Endothelial cell of umbilical vein (primary cell): ENCODE measurements around the gene PRDM7. TPM values are rescaled to one million over a fixed set of nuclear protein-coding genes. Genes with fewer than 3 reads are reported as not detected.
"Not testable (repeated sequence)": the region's sequence is repeated elsewhere in the genome, so short reads cannot be mapped to it uniquely, and the experiment has no call there.

ENCODE experiments used
- BruUV-seq: library from RNA; stranded (reverse); fragments of 400-500 nt; replicated peaks from 2 replicates; lab custom pipeline; 2021; lab: Mats Ljungman, UMichigan
- CTCF ChIA-PET: fragments of 300-600, 350-600 bp; sonication (Branson Sonifier 250); formaldehyde crosslinking; loops from one replicate; lab custom pipeline; 2021; ENCODE audit warnings: antibody characterized with exemption, inconsistent platforms; lab: Charles Lee
- POLR2A ChIA-PET: fragments of 300-600, 350-600 bp; sonication (Branson Sonifier 250); formaldehyde crosslinking; loops from one replicate; lab custom pipeline; 2021; ENCODE audit warnings: antibody characterized with exemption, inconsistent platforms; lab: Charles Lee
- DNase-seq: peaks from one replicate; pipeline ENCODE4 v3.0.0-alpha.2; 2011; ENCODE audit warnings: low read depth, low spot score
- FAIRE-seq: peaks from 2 replicates; lab custom pipeline; 2011; peaks lifted over from hg19 to GRCh38; lab: Jason Lieb, UNC
- H2AFZ ChIP-seq: 2 replicates; pipeline ENCODE4 v1.6.0; 2012; ENCODE audit warnings: low read depth, low read length, control low read depth, inconsistent platforms
- H3K27ac ChIP-seq: 2 replicates; pipeline ENCODE4 v1.5.1; 2011; ENCODE audit warnings: low read depth, mild to moderate bottlenecking, control low read depth, low read length, moderate library complexity; ENCODE audit not compliant: insufficient read depth
- H3K27me3 ChIP-seq, 2 experiments: 2 replicates each; pipeline versions ENCODE4 v1.6.0 to v1.6.1; 2011; ENCODE audit warnings: low read length in 2 of 2, mixed read lengths in 1 of 2; ENCODE audit not compliant: control insufficient read depth in 2 of 2, insufficient read depth in 2 of 2
- H3K36me3 ChIP-seq, 2 experiments: 2 replicates in 1 of 2; 3 replicates in 1 of 2; pipeline ENCODE4 v1.5.1; 2011; ENCODE audit warnings: low read length in 2 of 2, mild to moderate bottlenecking in 1 of 2, moderate library complexity in 1 of 2; ENCODE audit not compliant: control insufficient read depth in 2 of 2, insufficient read depth in 2 of 2; ENCODE audit errors: extremely low read depth in 1 of 2
- H3K4me1 ChIP-seq: 3 replicates; pipeline ENCODE4 v1.5.1; 2011; ENCODE audit warnings: mild to moderate bottlenecking, low read length; ENCODE audit not compliant: control insufficient read depth, insufficient read depth; ENCODE audit errors: extremely low read depth
- H3K4me2 ChIP-seq: 2 replicates; pipeline ENCODE4 v1.6.1; 2011; ENCODE audit warnings: low read length, control low read depth, mixed read lengths; ENCODE audit not compliant: insufficient read depth
- H3K4me3 ChIP-seq, 3 experiments: fragments of 200-600 bp in 1 of 3; sonication (generic), shearing (Covaris generic) in 1 of 3; replicated peaks in 1 of 3; 2 replicates each; pipeline ENCODE4 v1.5.1; 2011 to 2016; ENCODE audit warnings: control low read depth in 3 of 3, low read length in 3 of 3, mild to moderate bottlenecking in 2 of 3, inconsistent platforms in 1 of 3, low read depth in 1 of 3, moderate library complexity in 1 of 3; ENCODE audit not compliant: insufficient read depth in 1 of 3
- H3K79me2 ChIP-seq: 2 replicates; pipeline ENCODE4 v1.6.0; 2012; ENCODE audit warnings: low read length, inconsistent platforms; ENCODE audit not compliant: control insufficient read depth, insufficient read depth
- H3K9ac ChIP-seq: replicated peaks from 2 replicates; pipeline ENCODE3; 2011; ENCODE audit warnings: low read length, control low read depth; ENCODE audit not compliant: insufficient read depth; ENCODE audit errors: extremely low read depth
- H3K9me1 ChIP-seq: replicated peaks from 3 replicates; pipeline ENCODE4 v1.6.0; 2011; ENCODE audit warnings: mild to moderate bottlenecking, low read length; ENCODE audit not compliant: control insufficient read depth, insufficient read depth; ENCODE audit errors: extremely low read depth
- H3K9me3 ChIP-seq: replicated peaks from 2 replicates; pipeline ENCODE4 v1.5.1; 2012; ENCODE audit warnings: low read length, inconsistent platforms; ENCODE audit not compliant: control insufficient read depth, insufficient read depth
- H4K20me1 ChIP-seq: replicated peaks from 2 replicates; pipeline ENCODE3; 2011; ENCODE audit warnings: mild to moderate bottlenecking, low read length; ENCODE audit not compliant: control insufficient read depth, insufficient read depth; ENCODE audit errors: extremely low read depth
- CTCF ChIP-seq, 2 donors: IDR thresholded peaks; 1 replicate in 1 of 2; 2 replicates in 1 of 2; pipeline ENCODE4 v1.5.1; 2011; ENCODE audit warnings: low read length in 2 of 2, mild to moderate bottlenecking in 2 of 2, moderate library complexity in 2 of 2, control low read depth in 1 of 2, inconsistent platforms in 1 of 2, low read depth in 1 of 2; ENCODE audit not compliant: insufficient read depth in 1 of 2; ENCODE audit errors: extremely low read depth in 1 of 2
- dilution Hi-C: fragments of 300-500 bp; cut with MboI; formaldehyde crosslinking; loops from one replicate; pipeline ENCODE4 v1.15.0; 2019; ENCODE audit warnings: low sequenced_read_pairs; ENCODE audit not compliant: extremely low pct_ligation_motif_present
- intact Hi-C: fragments of 100-400 bp; cut with micrococcal nuclease; formaldehyde crosslinking; loops from one replicate; pipeline ENCODE4 v1.10.0; 2022
- polyA plus RNA-seq, 4 experiments: library from polyadenylated mRNA; depleted of rRNA in 3 of 4; stranded (reverse) in 3 of 4; unstranded in 1 of 4; fragments of >200 nt; gene quantifications; 2 replicates each; pipeline versions ENCODE4 v1.2.1 to v1.2.3, GENCODE V29; 2011 to 2012; ENCODE audit warnings: missing spikeins in 1 of 4
- total RNA-seq: library from RNA; stranded (reverse); gene quantifications from 2 replicates; pipeline ENCODE4 v1.2.3, GENCODE V29; 2021

Gene PRDM7
- total and polyA plus RNA-seq, 2 donors (not counting 3 experiments of a cell fraction or from before 2014, with no cell fraction given) = not detected

- H3K4me2 ChIP-seq, H3K9me3 ChIP-seq, intact Hi-C loops, H3K9ac ChIP-seq, H3K27me3 ChIP-seq, BruUV-seq, POLR2A ChIA-PET, H3K9me1 ChIP-seq, H4K20me1 ChIP-seq, DNase-seq, CTCF ChIA-PET, H3K36me3 ChIP-seq, dilution Hi-C loops, H2AFZ ChIP-seq, H3K27ac ChIP-seq, H3K4me3 ChIP-seq, FAIRE-seq, H3K79me2 ChIP-seq, H3K4me1 ChIP-seq: not testable (repeated sequence)
These were observed 29.9 kb upstream of the PRDM7 start for GRCh38 chr16:90107060-90107459.

- H3K9ac ChIP-seq, H3K4me1 ChIP-seq, H3K4me3 ChIP-seq, H4K20me1 ChIP-seq, H3K27ac ChIP-seq, H3K27me3 ChIP-seq, intact Hi-C loops, BruUV-seq, FAIRE-seq, dilution Hi-C loops, H3K79me2 ChIP-seq, H3K36me3 ChIP-seq, POLR2A ChIA-PET, CTCF ChIA-PET, H3K9me1 ChIP-seq, H3K4me2 ChIP-seq, DNase-seq, H2AFZ ChIP-seq, H3K9me3 ChIP-seq: not testable (repeated sequence)
- peak in 1 of 2 donors; percentile 20 for TF ChIP-seq CTCF (IDR thresholded peaks at IDR 0.05; ENCODE audit: extremely low read depth in 1 of 2, insufficient read depth in 1 of 2, low read depth in 1 of 2, low read length in 2 of 2)
These were observed 29.1 kb upstream of the PRDM7 start for GRCh38 chr16:90106271-90106670.

DNA sequence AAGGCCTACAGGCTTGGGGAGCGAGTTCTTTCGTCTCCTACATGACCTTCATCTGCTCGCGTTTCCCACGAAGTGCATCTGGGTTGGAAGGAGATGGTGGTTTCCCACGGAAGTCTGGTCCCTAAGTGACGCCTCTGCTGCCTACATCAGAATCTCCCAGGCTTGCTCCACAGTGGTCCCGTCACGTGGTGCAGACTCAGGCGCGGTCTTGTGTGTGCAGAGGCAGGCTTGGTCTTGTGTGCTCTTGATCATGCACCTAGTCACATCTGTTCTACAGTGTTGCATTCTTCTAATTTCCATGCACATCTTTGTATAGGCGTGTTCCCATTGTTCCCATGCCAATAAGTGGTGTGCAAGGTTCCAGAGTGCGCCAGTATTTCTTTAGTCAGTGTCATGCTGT lies 27.6 kb upstream of the PRDM7 start:
- H3K9ac ChIP-seq, H3K27me3 ChIP-seq, H3K4me2 ChIP-seq, FAIRE-seq, intact Hi-C loops, BruUV-seq, H3K27ac ChIP-seq, H4K20me1 ChIP-seq, H3K36me3 ChIP-seq, H3K9me3 ChIP-seq, dilution Hi-C loops, H3K79me2 ChIP-seq, POLR2A ChIA-PET, H2AFZ ChIP-seq, H3K9me1 ChIP-seq, DNase-seq, H3K4me1 ChIP-seq, CTCF ChIA-PET, H3K4me3 ChIP-seq: not testable (repeated sequence)
